Hepatocyte (in vitro differentiated cells): ENCODE data around the gene VWF. TPM values are rescaled to one million over a fixed set of nuclear protein-coding genes. Genes with fewer than 3 reads are reported as not detected.
A peak's percentile ranks its signal among the peaks of the same experiment; 100 is the strongest.

ENCODE experiments used
- DNase-seq: peaks from one replicate; pipeline ENCODE4 v3.0.0-alpha.2; 2016; ENCODE audit warnings: low spot score
- H2AFZ ChIP-seq: fragments of 200-600 bp; sonication (generic); 2 replicates; pipeline ENCODE4 v1.6.0; 2016; ENCODE audit warnings: antibody characterized with exemption, mild to moderate bottlenecking
- H3K27ac ChIP-seq: fragments of 200-600 bp; sonication (generic); 2 replicates; pipeline ENCODE4 v1.5.1; 2016; ENCODE audit warnings: mild to moderate bottlenecking
- H3K27me3 ChIP-seq: fragments of 200-600 bp; sonication (generic); 2 replicates; pipeline ENCODE4 v1.6.1; 2016
- H3K36me3 ChIP-seq: fragments of 200-600 bp; sonication (generic); replicated peaks from 2 replicates; pipeline ENCODE4 v1.5.1; 2016; ENCODE audit warnings: low read depth; ENCODE audit not compliant: insufficient read depth
- H3K4me1 ChIP-seq: fragments of 200-600 bp; sonication (generic); 2 replicates; pipeline ENCODE4 v1.5.1; 2016; ENCODE audit warnings: mild to moderate bottlenecking, moderate library complexity; ENCODE audit not compliant: insufficient read depth
- H3K4me2 ChIP-seq: fragments of 200-600 bp; sonication (generic); 2 replicates; pipeline ENCODE4 v1.6.0; 2016
- H3K4me3 ChIP-seq: fragments of 200-600 bp; sonication (generic); 2 replicates; pipeline ENCODE4 v1.5.1; 2016; ENCODE audit warnings: mild to moderate bottlenecking
- H3K79me2 ChIP-seq: fragments of 200-600 bp; sonication (generic); 2 replicates; pipeline ENCODE4 v1.6.0; 2017; ENCODE audit warnings: mild to moderate bottlenecking
- H3K9me2 ChIP-seq: fragments of 200-600 bp; sonication (generic); replicated peaks from 2 replicates; pipeline ENCODE4 v1.6.0; 2017; ENCODE audit warnings: mild to moderate bottlenecking; ENCODE audit not compliant: insufficient read depth
- H3K9me3 ChIP-seq: fragments of 200-600 bp; sonication (generic); 2 replicates; pipeline ENCODE4 v1.5.1; 2016; ENCODE audit warnings: low read depth, mild to moderate bottlenecking
- H4K20me1 ChIP-seq: fragments of 200-600 bp; sonication (generic); 2 replicates; pipeline ENCODE4 v1.6.0; 2016; ENCODE audit warnings: mild to moderate bottlenecking; ENCODE audit not compliant: insufficient read depth, poor library complexity, severe bottlenecking
- EZH2 ChIP-seq: fragments of 200-600 bp; sonication (generic); IDR thresholded peaks from 2 replicates; pipeline ENCODE4 v1.6.1; 2016; ENCODE audit warnings: antibody characterized with exemption, mild to moderate bottlenecking, borderline replicate concordance
- EZH2phosphoT487 ChIP-seq: fragments of 200-600 bp; sonication (generic); IDR thresholded peaks from one replicate; pipeline ENCODE4 v1.6.1; 2018; ENCODE audit warnings: antibody characterized with exemption, mild to moderate bottlenecking, low read depth, moderate library complexity; ENCODE audit not compliant: unreplicated experiment, severe bottlenecking
- WGBS: methylation state at CpG from one replicate; pipeline ENCODE4 v1.1.6; 2016; ENCODE audit warnings: low lambda C conversion rate; ENCODE audit errors: missing lambda C conversion rate; 5-methylcytosine and 5-hydroxymethylcytosine counted together
- polyA plus RNA-seq: library from polyadenylated mRNA; unstranded; fragments of >200 nt; fragmentation: Nextera tagmentation; extraction: Ambion mirVana; gene quantifications from 2 replicates; pipeline ENCODE4 v1.2.1, GENCODE V29; 2016
- total RNA-seq: library from RNA; depleted of rRNA; stranded (reverse); fragments of >200 nt; gene quantifications from 2 replicates; pipeline ENCODE4 v1.2.3, GENCODE V29; 2014
- TF ChIP-seq, protein P1 (sequence below): fragments of 200-600 bp; sonication (generic); IDR thresholded peaks from 2 replicates; pipeline ENCODE4 v1.5.1; 2016; ENCODE audit warnings: antibody characterized with exemption, mild to moderate bottlenecking; ENCODE audit not compliant: poor library complexity

VWF gene
- total and polyA plus RNA-seq, 2 experiments from 2014 or later: 0.20 to 0.77 TPM

- Histone ChIP-seq H3K9me3 (no peaks in the 10 kb centered on the region), H3K4me1 (no peaks in the 10 kb centered on the region), H3K4me2 (no peak overlapping the region), H3K79me2 (no peaks in the 10 kb centered on the region), H3K4me3 (no peak overlapping the region), H3K36me3 (no peaks in the 10 kb centered on the region), H3K27ac (no peak overlapping the region), H4K20me1 (no peaks in the 10 kb centered on the region), H3K9me2 (no peaks in the 10 kb centered on the region), H2AFZ (no peak overlapping the region), H3K27me3 (no peaks in the 10 kb centered on the region)
- TF ChIP-seq EZH2 (no peak), EZH2phosphoT487 (no peak)
- TF ChIP-seq, protein P1, sequence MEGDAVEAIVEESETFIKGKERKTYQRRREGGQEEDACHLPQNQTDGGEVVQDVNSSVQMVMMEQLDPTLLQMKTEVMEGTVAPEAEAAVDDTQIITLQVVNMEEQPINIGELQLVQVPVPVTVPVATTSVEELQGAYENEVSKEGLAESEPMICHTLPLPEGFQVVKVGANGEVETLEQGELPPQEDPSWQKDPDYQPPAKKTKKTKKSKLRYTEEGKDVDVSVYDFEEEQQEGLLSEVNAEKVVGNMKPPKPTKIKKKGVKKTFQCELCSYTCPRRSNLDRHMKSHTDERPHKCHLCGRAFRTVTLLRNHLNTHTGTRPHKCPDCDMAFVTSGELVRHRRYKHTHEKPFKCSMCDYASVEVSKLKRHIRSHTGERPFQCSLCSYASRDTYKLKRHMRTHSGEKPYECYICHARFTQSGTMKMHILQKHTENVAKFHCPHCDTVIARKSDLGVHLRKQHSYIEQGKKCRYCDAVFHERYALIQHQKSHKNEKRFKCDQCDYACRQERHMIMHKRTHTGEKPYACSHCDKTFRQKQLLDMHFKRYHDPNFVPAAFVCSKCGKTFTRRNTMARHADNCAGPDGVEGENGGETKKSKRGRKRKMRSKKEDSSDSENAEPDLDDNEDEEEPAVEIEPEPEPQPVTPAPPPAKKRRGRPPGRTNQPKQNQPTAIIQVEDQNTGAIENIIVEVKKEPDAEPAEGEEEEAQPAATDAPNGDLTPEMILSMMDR: no peak
- no peak for DNase-seq
- 96% methylated on average over 3 of the region's 3 CpGs for WGBS
Observed at GRCh38 chr12:5997260-5997659, 127.2 kb downstream of the VWF start.

- DNase-seq: no peak
- Histone ChIP-seq H3K9me3 (no peaks in the 10 kb centered on the region), H3K79me2 (no peaks in the 10 kb centered on the region), H2AFZ (no peak overlapping the region), H3K9me2 (no peaks in the 10 kb centered on the region), H3K4me3 (no peak overlapping the region), H3K36me3 (no peaks in the 10 kb centered on the region), H3K4me1 (no peaks in the 10 kb centered on the region), H3K4me2 (no peak overlapping the region), H4K20me1 (no peaks in the 10 kb centered on the region), H3K27me3 (no peaks in the 10 kb centered on the region), H3K27ac (no peak overlapping the region)
- no peak for TF ChIP-seq EZH2
- TF ChIP-seq, protein P1: no peak
- TF ChIP-seq EZH2phosphoT487: no peak
- 89% methylated on average over 3 of the region's 3 CpGs for WGBS
Observed at GRCh38 chr12:5996459-5996858, 128.0 kb downstream of the VWF start.

DNA sequence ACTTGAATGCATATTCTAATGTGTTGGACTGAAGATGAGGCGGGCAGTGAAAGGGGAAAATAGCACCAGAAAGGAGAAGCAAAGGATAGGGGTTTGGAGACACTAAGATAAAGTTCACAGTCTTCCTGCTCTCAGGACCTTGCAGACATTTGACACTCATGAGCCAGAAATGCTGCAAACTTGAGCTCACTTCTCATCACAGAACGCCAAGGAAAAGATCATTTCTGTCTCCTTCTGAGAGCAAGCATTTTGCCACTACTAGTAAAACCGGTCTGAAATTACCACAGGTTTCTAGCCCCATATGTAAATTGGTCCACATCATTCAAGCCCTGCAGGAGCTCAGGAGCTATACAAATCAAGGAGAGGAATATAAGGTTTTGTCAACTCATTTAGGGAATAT lies 134.8 kb downstream of the VWF start:
- Histone ChIP-seq H3K27ac (no peak overlapping the region), H3K4me1 (no peaks in the 10 kb centered on the region), H3K9me2 (no peaks in the 10 kb centered on the region), H3K9me3 (no peaks in the 10 kb centered on the region), H3K4me3 (no peak overlapping the region), H4K20me1 (no peaks in the 10 kb centered on the region), H3K79me2 (no peaks in the 10 kb centered on the region), H3K4me2 (no peak overlapping the region), H3K27me3 (no peaks in the 10 kb centered on the region), H3K36me3 (no peaks in the 10 kb centered on the region), H2AFZ (no peak overlapping the region)
- TF ChIP-seq EZH2phosphoT487 (no peak), EZH2 (no peak)
- TF ChIP-seq, protein P1: no peak
- WGBS: 78% methylated on average over 3 of the region's 3 CpGs
- no peak for DNase-seq

- 7% methylated on average over 10 of the region's 10 CpGs for WGBS
- H3K27ac ChIP-seq: no peak overlapping the region
Observed at GRCh38 chr12:5988659-5989116, 135.8 kb downstream of the VWF start.

More at GRCh38 chr12:5988659-5989116, 135.8 kb downstream of the VWF start:
- Histone ChIP-seq H3K4me1 (no peaks in the 10 kb centered on the region), H3K79me2 (no peaks in the 10 kb centered on the region), H3K27me3 (no peaks in the 10 kb centered on the region), H4K20me1 (no peaks in the 10 kb centered on the region), H3K4me2 (no peak overlapping the region), H3K36me3 (no peaks in the 10 kb centered on the region), H3K4me3 (no peak overlapping the region), H2AFZ (no peak overlapping the region), H3K9me2 (no peaks in the 10 kb centered on the region), H3K9me3 (no peaks in the 10 kb centered on the region)
- no peak for TF ChIP-seq EZH2phosphoT487
- TF ChIP-seq, protein P1: peak; percentile 99
- peak; percentile 91 for DNase-seq
